ENCODE data around the gene CHRNB2. TPM values are rescaled to one million over a fixed set of nuclear protein-coding genes. Genes with fewer than 3 reads are reported as not detected.
A peak's percentile ranks its signal among the peaks of the same experiment; 100 is the strongest.

The CHRNB2 gene
- total RNA-seq, 1 experiment from 2014 or later = 1.8 TPM

- peaks cover 33 to 64% (median 54%) of the 10 kb centered on the region in 3 experiments; a peak in 6 of 7 replicates for H3K36me3 Mint-ChIP-seq (ENCODE audit: insufficient read depth in 1 of 3, low read depth in 3 of 3)
- no peaks in the 10 kb centered on the region; the same call in 1 of the 2 replicates for H3K27me3 Mint-ChIP-seq (ENCODE audit: low read depth)
- H3K9me3 Mint-ChIP-seq = no peaks in the 10 kb centered on the region
- H3K4me3 Mint-ChIP-seq = no peak overlapping the region
- H4K91ac ChIP-seq (ENCODE audit: insufficient read length, low read depth, low read length) = no peak overlapping the region
- peaks cover 8 to 12% of the 10 kb centered on the region in 2 experiments for H3K4me1 Mint-ChIP-seq
- no peak overlapping the region for H3K4ac ChIP-seq (ENCODE audit: low read depth, low read length)
- H4K8ac ChIP-seq (replicated peaks; ENCODE audit: insufficient read length, low read depth, low read length) = no peak overlapping the region
- no peak overlapping the region for H2AK5ac ChIP-seq (ENCODE audit: insufficient read length, low read length)
- no peak overlapping the region for H3K27ac ChIP-seq (ENCODE audit: insufficient read length, low read depth, low read length)
- no CpG with 5 or more reads among the region's 8 CpGs for WGBS (ENCODE audit: extremely low coverage, insufficient read length, low lambda C conversion rate)
- H3K79me2 ChIP-seq (ENCODE audit: insufficient read depth, low read length) = no peaks in the 10 kb centered on the region
- H2BK5ac ChIP-seq (ENCODE audit: insufficient read length, low read length) = no peak overlapping the region
- H3K23ac ChIP-seq (ENCODE audit: insufficient read length, low read depth, low read length) = no peak overlapping the region
- H3K9me3 ChIP-seq (ENCODE audit: control insufficient read depth, low read depth, low read length) = no peaks in the 10 kb centered on the region
- no peak overlapping the region for H3K56ac ChIP-seq (ENCODE audit: insufficient read length, low read depth, low read length)
- H2BK12ac ChIP-seq (ENCODE audit: insufficient read length, low read depth, low read length) = no peak overlapping the region
- no peak for TF ChIP-seq CTCF (conservative IDR thresholded peaks at IDR 0.05)
- H4K5ac ChIP-seq (ENCODE audit: insufficient read length, low read depth, low read length) = no peak overlapping the region
- no peaks in the 10 kb centered on the region for H3K23me2 ChIP-seq (ENCODE audit: insufficient read length, low read depth, low read length, poor library complexity, severe bottlenecking)
- H2AFZ ChIP-seq (ENCODE audit: low read length) = no peak overlapping the region
- H3K14ac ChIP-seq (ENCODE audit: insufficient read depth, low read length) = no peak overlapping the region
- no peaks in the 10 kb centered on the region for H3K4me1 ChIP-seq (ENCODE audit: insufficient read depth, low read length)
- H3K4me2 ChIP-seq (ENCODE audit: insufficient read depth, insufficient read length, low read length) = no peak overlapping the region
- H3T11ph ChIP-seq (ENCODE audit: low read length) = no peak overlapping the region
- no peaks in the 10 kb centered on the region for H3K27me3 ChIP-seq (ENCODE audit: insufficient read depth, low read length)
- H3K79me1 ChIP-seq (ENCODE audit: insufficient read depth, low read depth, low read length, poor library complexity, severe bottlenecking) = no peaks in the 10 kb centered on the region
- no peak for DNase-seq
- no peak overlapping the region for H3K18ac ChIP-seq (ENCODE audit: insufficient read length, low read depth, low read length)
- H2BK20ac ChIP-seq (ENCODE audit: low read depth, low read length, poor library complexity, severe bottlenecking) = no peak overlapping the region
- no peak overlapping the region for H2BK120ac ChIP-seq (ENCODE audit: low read depth, low read length, poor library complexity, severe bottlenecking)
- H2BK15ac ChIP-seq (ENCODE audit: low read depth, low read length) = no peak overlapping the region
- no peak overlapping the region for H3K9ac ChIP-seq (ENCODE audit: extremely low read depth, insufficient read length, low read length)
- peak overlapping the region in 2 of 3 experiments; percentile 41 to 70; a peak in 2 of 7 replicates for H3K27ac Mint-ChIP-seq
- H4K20me1 ChIP-seq (ENCODE audit: control insufficient read depth, insufficient read depth, insufficient read length) = no peaks in the 10 kb centered on the region
These were observed 11.8 kb downstream of the CHRNB2 start for GRCh38 chr1:154579374-154579773.
